GM12878 (cell line): Measurements from ENCODE around the gene LMF1. TPM values are rescaled to one million over a fixed set of nuclear protein-coding genes. Genes with fewer than 3 reads are reported as not detected.

Experiments used
- ATAC-seq: fragments of 200-7000 bp; cut with Tn5 transposase; 3 replicates; pipeline ENCODE4 v1.9.1; 2020; ENCODE audit warnings: mild to moderate bottlenecking, moderate library complexity
- BruUV-seq: library from RNA; stranded (reverse); fragments of 400-500 nt; replicated peaks from 2 replicates; lab custom pipeline; 2021; lab: Mats Ljungman, UMichigan
- CTCF ChIA-PET: fragments of 300-600 bp; sonication (Branson Sonifier 250); formaldehyde crosslinking; extraction: SDS; loops from one replicate; lab custom pipeline; 2021; ENCODE audit warnings: inconsistent platforms; lab: Yijun Ruan, JAX
- POLR2A ChIA-PET: fragments of 350-600 bp; formaldehyde crosslinking; extraction: SDS; loops from one replicate; lab custom pipeline; 2021; ENCODE audit warnings: inconsistent platforms; lab: Charles Lee
- RAD21 ChIA-PET: fragments of 300-600 bp; sonication (Branson Sonifier 250); formaldehyde crosslinking; loops from one replicate; lab custom pipeline; 2023; ENCODE audit warnings: antibody characterized with exemption; ENCODE audit not compliant: unreplicated experiment; lab: Charles Lee
- SMC1A ChIA-PET: fragments of 300-600 bp; sonication (Branson Sonifier 250); formaldehyde crosslinking; loops from one replicate; lab custom pipeline; 2023; ENCODE audit not compliant: unreplicated experiment, uncharacterized antibody; lab: Charles Lee
- DNase-seq: peaks from one replicate; pipeline ENCODE4 v3.0.0-alpha.2; 2011; ENCODE audit warnings: low read depth, low spot score
- FAIRE-seq: peaks from 3 replicates; lab custom pipeline; 2011; peaks lifted over from hg19 to GRCh38; lab: Jason Lieb, UNC
- H2AFZ ChIP-seq: 2 replicates; pipeline ENCODE4 v1.6.0; 2011; ENCODE audit warnings: low read depth, low read length, control low read depth; ENCODE audit not compliant: control insufficient read depth
- H3K27ac ChIP-seq: 2 replicates; pipeline ENCODE4 v1.5.1; 2011; ENCODE audit warnings: control low read depth; ENCODE audit not compliant: control insufficient read depth, insufficient read depth
- H3K27me3 ChIP-seq, 2 experiments: replicated peaks in 1 of 2; 2 replicates each; pipeline versions ENCODE4 v1.6.0 to v1.6.1; 2011; ENCODE audit warnings: low read length in 1 of 2; ENCODE audit not compliant: control insufficient read depth in 2 of 2, insufficient read depth in 2 of 2
- H3K36me3 ChIP-seq, 2 experiments: 2 replicates each; pipeline ENCODE4 v1.5.1; 2011; ENCODE audit warnings: low read length in 1 of 2; ENCODE audit not compliant: control insufficient read depth in 2 of 2, insufficient read depth in 2 of 2
- H3K4me1 ChIP-seq: 2 replicates; pipeline ENCODE4 v1.6.1; 2011; ENCODE audit warnings: mild to moderate bottlenecking, low read length, moderate library complexity, mixed read lengths; ENCODE audit not compliant: control insufficient read depth, insufficient read depth
- H3K4me2 ChIP-seq: 2 replicates; pipeline ENCODE4 v1.6.0; 2011; ENCODE audit warnings: control low read depth; ENCODE audit not compliant: control insufficient read depth, insufficient read depth
- H3K4me3 ChIP-seq: fragments of 200-600 bp; sonication (generic); 2 replicates; pipeline ENCODE4 v1.5.1; 2016
- H3K79me2 ChIP-seq: 2 replicates; pipeline ENCODE4 v1.6.0; 2011; ENCODE audit warnings: low read length; ENCODE audit not compliant: control insufficient read depth, insufficient read depth
- H3K9ac ChIP-seq: 2 replicates; pipeline ENCODE4 v1.8.0; 2011; ENCODE audit warnings: low read length, control low read depth, mixed read lengths; ENCODE audit not compliant: control insufficient read depth, insufficient read depth
- H3K9me3 ChIP-seq: replicated peaks from 3 replicates; pipeline ENCODE4 v1.5.1; 2011; ENCODE audit warnings: mild to moderate bottlenecking, low read length; ENCODE audit not compliant: control insufficient read depth, insufficient read depth
- H4K20me1 ChIP-seq: 2 replicates; pipeline ENCODE4 v1.6.0; 2011; ENCODE audit not compliant: control insufficient read depth, insufficient read depth
- GATAD2B ChIP-seq: fragments of 450-650 bp; conservative IDR thresholded peaks from 2 replicates; pipeline ENCODE4 v1.6.1; 2017; ENCODE audit warnings: low read depth, mild to moderate bottlenecking, moderate library complexity
- MLLT1 ChIP-seq: fragments of 450-650 bp; IDR thresholded peaks from 2 replicates; pipeline ENCODE4 v1.6.1; 2016; ENCODE audit warnings: mild to moderate bottlenecking
- PAX5 ChIP-seq: IDR thresholded peaks from 2 replicates; pipeline ENCODE4 v1.6.1; 2011; ENCODE audit warnings: low read depth, low read length, borderline replicate concordance
- RFX5 ChIP-seq: IDR thresholded peaks from 2 replicates; pipeline ENCODE4 v1.6.1; 2011; ENCODE audit warnings: low read depth, low read length, improper control_type of control experiment
- SMC3 ChIP-seq: IDR thresholded peaks from 2 replicates; pipeline ENCODE4 v1.6.1; 2011; ENCODE audit warnings: low read length, improper control_type of control experiment, borderline replicate concordance
- SUPT20H ChIP-seq: IDR thresholded peaks from 2 replicates; pipeline ENCODE4 v1.6.1; 2011; ENCODE audit warnings: low read depth, mild to moderate bottlenecking, low read length, moderate library complexity, borderline replicate concordance; ENCODE audit not compliant: control insufficient read depth
- TCF12 ChIP-seq: IDR thresholded peaks from 2 replicates; pipeline ENCODE4 v1.6.1; 2011; ENCODE audit warnings: low read depth, mild to moderate bottlenecking, low read length
- YY1 ChIP-seq: IDR thresholded peaks from 2 replicates; pipeline ENCODE4 v1.6.1; 2011; ENCODE audit warnings: low read depth, mild to moderate bottlenecking, low read length
- ZBTB40 ChIP-seq: fragments of 450-650 bp; IDR thresholded peaks from 2 replicates; pipeline ENCODE4 v1.6.1; 2016; ENCODE audit warnings: mild to moderate bottlenecking, moderate library complexity, borderline replicate concordance
- ZZZ3 ChIP-seq: IDR thresholded peaks from 2 replicates; pipeline ENCODE4 v1.6.1; 2011; ENCODE audit warnings: low read depth; ENCODE audit not compliant: control insufficient read depth, insufficient read length
- WGBS: methylation state at CpG from one replicate; pipeline ENCODE4 v1.1.6; 2016; ENCODE audit warnings: low lambda C conversion rate; ENCODE audit not compliant: insufficient replicate concordance, insufficient coverage; ENCODE audit errors: missing lambda C conversion rate; 5-methylcytosine and 5-hydroxymethylcytosine counted together
- in situ Hi-C: fragments of 300-500 bp; cut with MboI; formaldehyde crosslinking; loops from 9 replicates; pipeline ENCODE4 v1.14.3; 2018; ENCODE audit warnings: mixed read lengths
- intact Hi-C: fragments of 100-400 bp; cut with micrococcal nuclease; formaldehyde crosslinking; loops from one replicate; pipeline ENCODE4 v1.14.2; 2022; ENCODE audit not compliant: unreplicated experiment
- polyA plus RNA-seq, 11 experiments: library from polyadenylated mRNA; depleted of rRNA in 4 of 11; unstranded in 6 of 11; stranded (reverse) in 5 of 11; fragments of >200 nt; fragmentation: Nextera tagmentation in 4 of 11; fragmentation: Illumina TruSeq in 1 of 11; extraction: Ambion mirVana in 4 of 11; extraction: Trizol in 1 of 11; gene quantifications; 1 replicate in 1 of 11; 2 replicates in 10 of 11; pipeline versions ENCODE4 v1.2.1 to v1.2.3, GENCODE V29; 2011 to 2016; ENCODE audit warnings: inconsistent platforms in 2 of 11, missing spikeins in 2 of 11, low read depth in 1 of 11
- total RNA-seq, 4 experiments: library from RNA; depleted of rRNA in 3 of 4; stranded (reverse); fragments of >200 nt in 3 of 4; fragmentation: Illumina TruSeq in 1 of 4; extraction: Trizol in 1 of 4; gene quantifications; 2 replicates each; pipeline versions ENCODE4 v1.2.1 to v1.2.3, GENCODE V29; 2013 to 2021

The LMF1 gene
- total and polyA plus RNA-seq, 10 of the 15 experiments (the other 5 are each of a cell fraction or from before 2014, with no cell fraction given): 0.18 to 3.2 (median 1.4) TPM; not detected in 1

DNA sequence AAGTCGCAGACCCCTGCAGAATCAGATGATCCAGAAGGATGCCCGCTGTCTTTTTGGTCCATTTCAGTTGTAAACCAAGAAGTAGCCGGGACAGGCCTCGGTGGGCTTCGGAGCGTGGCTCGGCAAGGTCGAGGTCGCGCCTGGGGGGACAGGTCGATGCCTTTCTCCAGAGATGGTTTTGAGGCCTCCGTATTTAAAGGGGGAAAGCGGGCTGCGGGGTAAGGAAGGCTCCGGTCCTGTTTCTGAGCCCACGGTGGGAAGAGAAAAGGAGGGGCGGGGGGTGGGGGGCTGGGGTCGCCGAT, 162.7 kb downstream of the LMF1 start:
- H3K4me2 ChIP-seq: peak overlapping the region; percentile 89
- no peak for FAIRE-seq
- H3K4me3 ChIP-seq: peak overlapping the region; percentile 84
- in situ Hi-C loops (no loop called here), intact Hi-C loops (no loop called here)
- peak overlapping the region; percentile 95 for H2AFZ ChIP-seq
- H3K27ac ChIP-seq: no peak overlapping the region; the same call in 1 of the 2 replicates
- peak; percentile 96 for TF ChIP-seq MLLT1
- no peak for TF ChIP-seq ZZZ3
- no peaks in the 10 kb centered on the region; the same call in 2 of the 3 replicates for H3K9me3 ChIP-seq
- peaks cover 6% of the 10 kb centered on the region for H3K79me2 ChIP-seq
- DNase-seq: no peak
- H3K9ac ChIP-seq: peak overlapping the region; percentile 68
- H3K4me1 ChIP-seq: no peaks in the 10 kb centered on the region; the same call in 1 of the 2 replicates
- no peaks in the 10 kb centered on the region for H4K20me1 ChIP-seq
- ATAC-seq: no peak
- no TSS peak for BruUV-seq
- ChIA-PET CTCF (no interaction called here), RAD21 (no interaction called here), SMC1A (no interaction called here), POLR2A (no interaction called here)
- H3K36me3 ChIP-seq: no peaks in the 10 kb centered on the region
- WGBS: 28% methylated on average over 16 of the region's 19 CpGs
- no peaks in the 10 kb centered on the region for H3K27me3 ChIP-seq

- peak overlapping the region; percentile 89 for H3K4me2 ChIP-seq
- peaks cover 6% of the 10 kb centered on the region for H3K79me2 ChIP-seq
- H4K20me1 ChIP-seq: no peaks in the 10 kb centered on the region
- ATAC-seq (peak; percentile 99), DNase-seq (peak; percentile 68), FAIRE-seq (peak; percentile 83)
- TSS peak; percentile 95 for BruUV-seq
- H3K36me3 ChIP-seq: no peaks in the 10 kb centered on the region
- in situ Hi-C loops (no loop called here), intact Hi-C loops (no loop called here)
- ChIA-PET SMC1A (no interaction called here), POLR2A (interaction anchor here (0.7 to 1.0 kb wide), 2 partner anchors 19 to 220 kb away, joined by 3 to 6 read pairs; partner anchors contain the start of genes CHTF18 and RPUSD1), CTCF (no interaction called here), RAD21 (no interaction called here)
- under 1% methylated on average over 76 of the region's 80 CpGs for WGBS
- H3K27ac ChIP-seq: peak overlapping the region; percentile 82
- H3K27me3 ChIP-seq: no peaks in the 10 kb centered on the region
- peak overlapping the region; percentile 68 for H3K9ac ChIP-seq
- no peaks in the 10 kb centered on the region; the same call in 2 of the 3 replicates for H3K9me3 ChIP-seq
- no peaks in the 10 kb centered on the region; the same call in 1 of the 2 replicates for H3K4me1 ChIP-seq
- H2AFZ ChIP-seq: peak overlapping the region; percentile 95
- H3K4me3 ChIP-seq: peak overlapping the region; percentile 84
- TF ChIP-seq SMC3 (no peak), PAX5 (peak; percentile 10; the same call in 1 of the 2 replicates), ZBTB40 (peak; percentile 89), YY1 (peak; percentile 100), GATAD2B (peak; percentile 93), TCF12 (no peak), RFX5 (0 out of 2 replicates have a peak, but pooled peaks have one; percentile 36), SUPT20H (no peak)
Observed at GRCh38 chr16:807347-808084, 163.3 kb downstream of the LMF1 start.
